ENCODE measurements around the gene GALNT17. TPM values are rescaled to one million over a fixed set of nuclear protein-coding genes. Genes with fewer than 3 reads are reported as not detected.

Gene GALNT17
- polyA plus RNA-seq, 2 of the 4 experiments (the other 2 are of a cell fraction): not detected

DNA sequence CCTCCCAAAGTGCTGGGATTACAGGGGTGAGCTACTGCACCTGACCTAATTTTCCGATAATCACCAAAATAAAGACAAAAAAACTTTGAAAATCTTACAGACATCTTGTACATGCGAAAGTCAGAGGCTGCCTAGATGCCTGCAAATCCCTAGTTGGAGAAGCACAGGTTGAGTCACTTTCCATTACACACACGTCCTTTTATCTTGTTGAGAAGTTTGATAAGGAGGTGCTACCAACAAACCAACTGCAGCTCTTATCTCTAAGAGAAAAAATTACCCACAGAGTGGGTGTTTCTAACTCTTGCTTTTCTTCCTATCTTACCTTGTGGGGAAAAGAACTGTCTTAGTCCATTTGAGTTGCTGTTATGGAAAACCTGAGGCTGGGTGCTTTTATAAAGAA, 589.8 kb downstream of the GALNT17 start (continued):
- TF ChIP-seq, protein P1, sequence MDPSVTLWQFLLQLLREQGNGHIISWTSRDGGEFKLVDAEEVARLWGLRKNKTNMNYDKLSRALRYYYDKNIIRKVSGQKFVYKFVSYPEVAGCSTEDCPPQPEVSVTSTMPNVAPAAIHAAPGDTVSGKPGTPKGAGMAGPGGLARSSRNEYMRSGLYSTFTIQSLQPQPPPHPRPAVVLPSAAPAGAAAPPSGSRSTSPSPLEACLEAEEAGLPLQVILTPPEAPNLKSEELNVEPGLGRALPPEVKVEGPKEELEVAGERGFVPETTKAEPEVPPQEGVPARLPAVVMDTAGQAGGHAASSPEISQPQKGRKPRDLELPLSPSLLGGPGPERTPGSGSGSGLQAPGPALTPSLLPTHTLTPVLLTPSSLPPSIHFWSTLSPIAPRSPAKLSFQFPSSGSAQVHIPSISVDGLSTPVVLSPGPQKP (IDR thresholded peaks at IDR 0.05; ENCODE audit: low read depth, low read length): no peak
- no peak for TF ChIP-seq PHF8 (IDR thresholded peaks at IDR 0.05; ENCODE audit: borderline replicate concordance, low read depth)
- TF ChIP-seq TFCP2L1 (CRISPR knock-in tag; IDR thresholded peaks at IDR 0.05): no peak
- no peak for TF ChIP-seq ZNF302 (CRISPR knock-in tag; IDR thresholded peaks at IDR 0.05)
- TF ChIP-seq HDAC2 (IDR thresholded peaks at IDR 0.05): no peak
- no peak for TF ChIP-seq MAFK (IDR thresholded peaks at IDR 0.05; ENCODE audit: partially characterized antibody)
- no peak for TF ChIP-seq CHD2 (IDR thresholded peaks at IDR 0.05; ENCODE audit: low read length, partially characterized antibody)
- TF ChIP-seq EHMT2 (IDR thresholded peaks at IDR 0.05; ENCODE audit: low read depth): no peak
- no peak for TF ChIP-seq MAZ (IDR thresholded peaks at IDR 0.05; ENCODE audit: borderline replicate concordance, low read depth, low read length)

GRCh38 chr7:71723859-71724258, 591.9 kb downstream of the GALNT17 start:
- Histone ChIP-seq H3K27ac (no peak overlapping the region), H3K4me1 (no peaks in the 10 kb centered on the region), H3K4me3 (no peak overlapping the region), H3K9me3 (no peaks in the 10 kb centered on the region; the same call in 2 of the 3 replicates), H3K4me2 (no peak overlapping the region)
- no peak for DNase-seq (ENCODE audit: low read depth in 1 of 2, low spot score in 1 of 2)
- no peak for FAIRE-seq
- 10% methylated on average over 7 of the region's 7 CpGs for WGBS (ENCODE audit: missing lambda C conversion rate)
- POLR2A ChIA-PET: no interaction called here
- CTCF ChIA-PET: interaction anchor here (1.2 to 3.5 kb wide), 3 partner anchors 9 to 895 kb away, joined by 7 to 14 read pairs (median 8); no protein-coding TSS in a partner anchor
- no peak for ATAC-seq
- TF ChIP-seq BCL3 (IDR thresholded peaks at IDR 0.05) (no peak), EHMT2 (IDR thresholded peaks at IDR 0.05; ENCODE audit: low read depth) (no peak), MYC (IDR thresholded peaks at IDR 0.05; ENCODE audit: borderline replicate concordance, low read length) (no peak), FOXS1 (CRISPR knock-in tag; IDR thresholded peaks at IDR 0.05) (no peak), HDAC2 (IDR thresholded peaks at IDR 0.05) (no peak)
- TF ChIP-seq, protein P2, sequence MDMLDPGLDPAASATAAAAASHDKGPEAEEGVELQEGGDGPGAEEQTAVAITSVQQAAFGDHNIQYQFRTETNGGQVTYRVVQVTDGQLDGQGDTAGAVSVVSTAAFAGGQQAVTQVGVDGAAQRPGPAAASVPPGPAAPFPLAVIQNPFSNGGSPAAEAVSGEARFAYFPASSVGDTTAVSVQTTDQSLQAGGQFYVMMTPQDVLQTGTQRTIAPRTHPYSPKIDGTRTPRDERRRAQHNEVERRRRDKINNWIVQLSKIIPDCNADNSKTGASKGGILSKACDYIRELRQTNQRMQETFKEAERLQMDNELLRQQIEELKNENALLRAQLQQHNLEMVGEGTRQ (IDR thresholded peaks at IDR 0.05): no peak
- TF ChIP-seq, protein P3, sequence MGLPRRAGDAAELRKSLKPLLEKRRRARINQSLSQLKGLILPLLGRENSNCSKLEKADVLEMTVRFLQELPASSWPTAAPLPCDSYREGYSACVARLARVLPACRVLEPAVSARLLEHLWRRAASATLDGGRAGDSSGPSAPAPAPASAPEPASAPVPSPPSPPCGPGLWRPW (IDR thresholded peaks at IDR 0.05): no peak

DNA sequence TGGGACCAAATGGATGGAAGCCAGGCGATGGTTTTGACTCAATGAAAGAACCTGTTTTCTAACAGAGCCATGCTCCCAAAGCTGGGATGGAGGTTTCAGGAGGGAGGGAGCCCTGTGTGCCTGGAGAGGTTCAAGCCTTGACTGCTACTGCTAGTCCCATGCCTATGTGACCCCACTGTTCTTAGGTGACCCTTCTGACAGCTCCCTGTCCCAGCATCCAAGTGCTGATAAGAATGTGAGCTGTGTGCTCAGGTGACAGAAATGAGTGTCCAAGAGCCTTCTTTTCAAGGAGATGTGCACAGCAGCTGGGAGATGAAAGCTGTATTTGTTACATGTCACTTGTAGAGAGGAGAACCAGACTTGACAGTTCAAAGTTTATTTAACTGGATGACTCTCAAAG, 595.4 kb downstream of the GALNT17 start:
- no peaks in the 10 kb centered on the region for H3K4me1 ChIP-seq
- ChIA-PET POLR2A (no interaction called here), CTCF (interaction anchor here (1.6 kb wide), 1 partner anchor 9 kb away, joined by 4 read pairs; no protein-coding TSS in a partner anchor)
- no peak for DNase-seq (ENCODE audit: low read depth in 1 of 2, low spot score in 1 of 2)
- WGBS (ENCODE audit: missing lambda C conversion rate): 0% methylated on average over 1 of the region's 1 CpG
- ATAC-seq: no peak
- H3K9me3 ChIP-seq: no peaks in the 10 kb centered on the region; the same call in 2 of the 3 replicates
- FAIRE-seq: no peak
- H3K27ac ChIP-seq: no peak overlapping the region
- H3K4me2 ChIP-seq: no peak overlapping the region
- TF ChIP-seq NR3C1 (IDR thresholded peaks at IDR 0.05) (no peak), MAFK (IDR thresholded peaks at IDR 0.05; ENCODE audit: partially characterized antibody) (no peak), HEYL (CRISPR knock-in tag; IDR thresholded peaks at IDR 0.05) (no peak), RFX5 (IDR thresholded peaks at IDR 0.05) (no peak), SMC3 (IDR thresholded peaks at IDR 0.05) (no peak), POLR2A (IDR thresholded peaks at IDR 0.05; ENCODE audit: low read length) (no peak), NFE2L2 (conservative IDR thresholded peaks at IDR 0.05; ENCODE audit: low read length) (no peak)
- no peak overlapping the region for H3K4me3 ChIP-seq
